HCT116 (cell line): ENCODE results near the gene ALKBH2. TPM values are rescaled to one million over a fixed set of nuclear protein-coding genes. Genes with fewer than 3 reads are reported as not detected.

Source experiments
- ATAC-seq: fragments of 200-7000 bp; cut with Tn5 transposase; 2 replicates; pipeline ENCODE4 v1.9.1; 2020; ENCODE audit warnings: mild to moderate bottlenecking, moderate library complexity
- BruUV-seq: library from RNA; stranded (reverse); fragments of 400-500 nt; replicated peaks from 2 replicates; lab custom pipeline; 2021; lab: Mats Ljungman, UMichigan
- CTCF ChIA-PET: fragments of 300-600 bp; sonication (Branson Sonifier 250); formaldehyde crosslinking; loops from one replicate; lab custom pipeline; 2021; ENCODE audit warnings: antibody characterized with exemption; lab: Charles Lee
- POLR2A ChIA-PET: fragments of 300-600, 350-600 bp; sonication (Branson Sonifier 250); formaldehyde crosslinking; loops from one replicate; lab custom pipeline; 2021; ENCODE audit warnings: antibody characterized with exemption; lab: Charles Lee
- RAD21 ChIA-PET, 2 experiments: fragments of 300-600 bp; sonication (Branson Sonifier 250); formaldehyde crosslinking; loops; one replicate each; lab custom pipeline; 2023; ENCODE audit warnings: low total read pairs in 2 of 2; ENCODE audit not compliant: uncharacterized antibody in 2 of 2, unreplicated experiment in 2 of 2, low non-redundant PET in 1 of 2; lab: Charles Lee
- DNase-seq: peaks from one replicate; pipeline ENCODE4 v3.0.0-alpha.2; 2010; ENCODE audit warnings: low read depth, low spot score
- H2AFZ ChIP-seq: fragments of 200-600 bp; shearing (Covaris generic), sonication (generic); 2 replicates; pipeline ENCODE4 v1.6.1; 2017; ENCODE audit warnings: low read depth, mixed run types, mixed read lengths, antibody characterized with exemption, low read length; ENCODE audit not compliant: poor library complexity, severe bottlenecking
- H3K27ac ChIP-seq: 2 replicates; pipeline ENCODE4 v1.5.1; 2012; ENCODE audit warnings: low read depth, low read length
- H3K27me3 ChIP-seq: fragments of 200-600 bp; sonication (generic); 2 replicates; pipeline ENCODE4 v1.6.1; 2016; ENCODE audit warnings: mixed run types, low read length, mixed read lengths; ENCODE audit not compliant: insufficient read depth
- H3K36me3 ChIP-seq, 2 experiments: fragments of 200-500 bp in 1 of 2; fragments of 200-600 bp in 1 of 2; sonication (Bioruptor generic) in 1 of 2; sonication (generic) in 1 of 2; 2 replicates each; pipeline versions ENCODE4 v1.5.1 to v1.6.1; 2014 to 2016; ENCODE audit warnings: low read length in 2 of 2, inconsistent platforms in 1 of 2, mixed read lengths in 1 of 2, mixed run types in 1 of 2; ENCODE audit not compliant: insufficient read depth in 2 of 2, control insufficient read depth in 1 of 2
- H3K4me1 ChIP-seq, 2 experiments: fragments of 200-600 bp in 1 of 2; sonication (generic) in 1 of 2; 2 replicates each; pipeline versions ENCODE4 v1.5.1 to v1.6.1; 2012 to 2017; ENCODE audit warnings: low read length in 2 of 2, inconsistent platforms in 1 of 2, mild to moderate bottlenecking in 1 of 2, mixed read lengths in 1 of 2, mixed run types in 1 of 2, moderate library complexity in 1 of 2; ENCODE audit not compliant: insufficient read depth in 2 of 2, control insufficient read depth in 1 of 2
- H3K4me2 ChIP-seq: fragments of 200-600 bp; sonication (generic); 2 replicates; pipeline ENCODE4 v1.6.1; 2017; ENCODE audit warnings: mixed run types, low read length, mixed read lengths
- H3K4me3 ChIP-seq, 2 experiments: fragments of 200-600 bp in 1 of 2; sonication (generic) in 1 of 2; replicated peaks in 1 of 2; 2 replicates each; pipeline ENCODE4 v1.5.1; 2011 to 2016; ENCODE audit warnings: low read length in 2 of 2, control low read depth in 1 of 2, low read depth in 1 of 2, mild to moderate bottlenecking in 1 of 2, mixed read lengths in 1 of 2, mixed run types in 1 of 2
- H3K79me2 ChIP-seq: fragments of 200-600 bp; sonication (generic); 2 replicates; pipeline ENCODE4 v1.6.1; 2017; ENCODE audit warnings: mild to moderate bottlenecking, mixed run types, low read length, moderate library complexity, mixed read lengths; ENCODE audit not compliant: insufficient read depth
- H3K9ac ChIP-seq: fragments of 200-600 bp; sonication (generic); 2 replicates; pipeline ENCODE4 v1.6.1; 2016; ENCODE audit warnings: low read length, mixed read lengths
- H3K9me2 ChIP-seq: fragments of 200-600 bp; sonication (generic), shearing (Covaris generic); 2 replicates; pipeline ENCODE4 v1.6.1; 2017; ENCODE audit warnings: mixed run types, mild to moderate bottlenecking, moderate library complexity; ENCODE audit not compliant: insufficient read depth
- H3K9me3 ChIP-seq, 2 experiments: fragments of 200-500 bp in 1 of 2; fragments of 200-600 bp in 1 of 2; sonication (Bioruptor generic) in 1 of 2; sonication (generic) in 1 of 2; 2 replicates each; pipeline ENCODE4 v1.6.1; 2014 to 2017; ENCODE audit warnings: low read length in 2 of 2, mixed read lengths in 2 of 2, inconsistent platforms in 1 of 2, low read depth in 1 of 2, mild to moderate bottlenecking in 1 of 2, mixed run types in 1 of 2, moderate library complexity in 1 of 2; ENCODE audit not compliant: control insufficient read depth in 1 of 2, insufficient read depth in 1 of 2
- H4K20me1 ChIP-seq: fragments of 200-600 bp; sonication (generic), shearing (Covaris generic); 2 replicates; pipeline ENCODE4 v1.6.1; 2017; ENCODE audit warnings: mixed run types, mild to moderate bottlenecking, moderate library complexity; ENCODE audit not compliant: insufficient read depth
- ATF3 ChIP-seq: IDR thresholded peaks from 2 replicates; pipeline ENCODE4 v1.6.1; 2012
- CBX3 ChIP-seq: IDR thresholded peaks from 2 replicates; pipeline ENCODE4 v1.6.1; 2012; ENCODE audit warnings: low read depth
- CEBPB ChIP-seq: IDR thresholded peaks from 2 replicates; pipeline ENCODE4 v1.6.1; 2012; ENCODE audit warnings: low read depth
- CTCF ChIP-seq, 3 experiments: fragments of 200-600 bp in 1 of 3; sonication (generic) in 1 of 3; IDR thresholded peaks in 2 of 3; conservative IDR thresholded peaks in 1 of 3; 2 replicates each; pipeline ENCODE4 v1.5.1; 2012 to 2017; ENCODE audit warnings: low read depth in 2 of 3, low read length in 2 of 3, antibody characterized with exemption in 1 of 3, borderline replicate concordance in 1 of 3, control low read depth in 1 of 3, mild to moderate bottlenecking in 1 of 3, mixed read lengths in 1 of 3, mixed run types in 1 of 3, moderate library complexity in 1 of 3; ENCODE audit not compliant: insufficient read depth in 1 of 3
- ELF1 ChIP-seq: IDR thresholded peaks from 2 replicates; pipeline ENCODE4 v1.6.1; 2012; ENCODE audit warnings: low read depth, borderline replicate concordance
- EZH2phosphoT487 ChIP-seq: fragments of 200-600 bp; IDR thresholded peaks from 2 replicates; pipeline ENCODE4 v1.6.1; 2018; ENCODE audit warnings: antibody characterized with exemption, borderline replicate concordance
- FOSL1 ChIP-seq: IDR thresholded peaks from 2 replicates; pipeline ENCODE4 v1.6.1; 2012; ENCODE audit warnings: low read depth
- MAX ChIP-seq: IDR thresholded peaks from 2 replicates; pipeline ENCODE4 v1.6.1; 2012
- POLR2A ChIP-seq: IDR thresholded peaks from 2 replicates; pipeline ENCODE4 v1.7.0; 2011; ENCODE audit warnings: borderline replicate concordance; ENCODE audit not compliant: insufficient read depth, insufficient read length; ENCODE audit errors: extremely low read depth
- POLR2AphosphoS5 ChIP-seq: IDR thresholded peaks from 2 replicates; pipeline ENCODE4 v1.6.1; 2011; ENCODE audit warnings: mild to moderate bottlenecking, low read depth, low read length, moderate library complexity
- RAD21 ChIP-seq: IDR thresholded peaks from 2 replicates; pipeline ENCODE4 v1.6.1; 2012; ENCODE audit warnings: low read depth, mild to moderate bottlenecking
- SP1 ChIP-seq: IDR thresholded peaks from 2 replicates; pipeline ENCODE4 v1.6.1; 2012; ENCODE audit warnings: low read depth
- SRF ChIP-seq: IDR thresholded peaks from 2 replicates; pipeline ENCODE4 v1.6.1; 2012; ENCODE audit warnings: low read depth
- TCF7L2 ChIP-seq: IDR thresholded peaks from 2 replicates; pipeline ENCODE4 v1.7.0; 2011; ENCODE audit warnings: borderline replicate concordance, inconsistent platforms; ENCODE audit not compliant: insufficient read depth, insufficient read length; ENCODE audit errors: extremely low read depth
- YY1 ChIP-seq: IDR thresholded peaks from 2 replicates; pipeline ENCODE4 v1.6.1; 2011; ENCODE audit warnings: low read length, low read depth, moderate library complexity, mild to moderate bottlenecking; ENCODE audit not compliant: insufficient replicate concordance; ENCODE audit errors: extremely low read depth
- ZBTB33 ChIP-seq: IDR thresholded peaks from 2 replicates; pipeline ENCODE4 v1.6.1; 2011; ENCODE audit warnings: mild to moderate bottlenecking, low read length, moderate library complexity; ENCODE audit not compliant: insufficient replicate concordance; ENCODE audit errors: extremely low read depth
- ZFX ChIP-seq: fragments of 450-650 bp; IDR thresholded peaks from 2 replicates; pipeline ENCODE4 v1.6.1; 2017
- ZNF274 ChIP-seq: fragments of 200-500 bp; sonication (Bioruptor generic); IDR thresholded peaks from 2 replicates; pipeline ENCODE4 v1.6.1; 2014; ENCODE audit warnings: mild to moderate bottlenecking, low read depth, low read length, inconsistent platforms
- intact Hi-C: fragments of 100-400 bp; cut with micrococcal nuclease; formaldehyde crosslinking; loops from 2 replicates; pipeline ENCODE4 v1.10.0; 2022
- total RNA-seq: library from RNA; stranded (reverse); gene quantifications from one replicate; pipeline ENCODE4 v1.2.1, GENCODE V29; 2021; ENCODE audit not compliant: unreplicated experiment

Gene ALKBH2
- total RNA-seq, 1 experiment from 2014 or later = 35.8 TPM

GRCh38 chr12:109065853-109066193 lies 27.4 kb downstream of the ALKBH2 start:
- H3K27ac ChIP-seq = no peak overlapping the region
- no peak overlapping the region for H3K9ac ChIP-seq
- H3K4me1 ChIP-seq = no peaks in the 10 kb centered on the region
- no peak overlapping the region for H2AFZ ChIP-seq
- ATAC-seq = no peak
- no TSS peak for BruUV-seq
- TF ChIP-seq EZH2phosphoT487 = no peak
- TF ChIP-seq CTCF (IDR thresholded peaks at IDR 0.05 in 2 of 3, conservative IDR thresholded peaks at IDR 0.05 in 1 of 3; ENCODE audit: borderline replicate concordance in 1 of 3, insufficient read depth in 1 of 3, low read depth in 2 of 3, low read length in 2 of 3) = no peak
- TF ChIP-seq FOSL1 = no peak
- TF ChIP-seq POLR2AphosphoS5 = no peak
- no peak for TF ChIP-seq CEBPB
- TF ChIP-seq TCF7L2 = no peak
- TF ChIP-seq ZFX = no peak
- TF ChIP-seq MAX = no peak
- TF ChIP-seq ELF1 = no peak
- TF ChIP-seq ZBTB33 = no peak
- no peak for TF ChIP-seq RAD21
- no peak for TF ChIP-seq ZNF274
- no peak for TF ChIP-seq CBX3
- no peak for TF ChIP-seq SP1
- TF ChIP-seq SRF = no peak
- no peak for TF ChIP-seq YY1
- TF ChIP-seq POLR2A = no peak
- no peak for TF ChIP-seq ATF3
- no peaks in the 10 kb centered on the region for H3K79me2 ChIP-seq
- POLR2A ChIA-PET = no interaction called here
- H4K20me1 ChIP-seq = no peaks in the 10 kb centered on the region
- no peak overlapping the region for H3K4me3 ChIP-seq
- 0 out of 4 replicates have a peak, but pooled peaks cover 0 to 3% of the 10 kb centered on the region in 2 experiments for H3K36me3 ChIP-seq
- no peaks in the 10 kb centered on the region for H3K9me3 ChIP-seq
- RAD21 ChIA-PET = no interaction called here
- H3K4me2 ChIP-seq = no peak overlapping the region
- no peak for DNase-seq
- H3K27me3 ChIP-seq = no peaks in the 10 kb centered on the region
- intact Hi-C loops = no loop called here
- CTCF ChIA-PET = no interaction called here
- no peaks in the 10 kb centered on the region for H3K9me2 ChIP-seq
